Measurements from ENCODE around the gene RABIF. TPM values are rescaled to one million over a fixed set of nuclear protein-coding genes. Genes with fewer than 3 reads are reported as not detected.
A peak's percentile ranks its signal among the peaks of the same experiment; 100 is the strongest.
"Not testable (repeated sequence)": the region's sequence is repeated elsewhere in the genome, so short reads cannot be mapped to it uniquely, and the experiment has no call there.

RABIF gene
- total and polyA plus RNA-seq, 3 experiments from 2014 or later: 13.9 to 22.2 (median 14.0) TPM

DNA sequence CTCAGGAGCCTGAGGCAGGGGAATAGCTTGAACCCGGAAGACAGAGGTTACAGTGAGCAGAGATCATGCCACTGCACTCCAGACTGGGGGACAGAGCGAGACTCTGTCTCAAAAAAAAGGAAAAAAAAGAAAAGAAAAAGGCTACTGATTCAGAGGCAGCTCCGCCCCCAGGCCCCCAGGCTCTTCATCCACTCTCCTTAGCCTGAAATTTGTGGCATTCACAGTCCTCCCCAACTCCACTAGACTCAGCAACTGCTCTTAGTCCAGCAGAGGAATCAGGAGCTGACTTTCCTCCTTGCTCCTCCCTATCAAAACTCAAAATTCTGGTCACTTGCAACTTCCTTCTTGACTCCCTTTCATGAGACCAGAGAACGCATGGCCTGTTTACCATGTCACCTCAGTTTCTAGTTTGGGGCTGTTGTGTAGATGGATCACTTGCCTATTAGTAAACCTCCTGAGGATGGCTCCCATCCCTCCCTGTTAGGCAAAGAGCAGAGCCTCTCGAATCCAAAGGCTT lies 51.1 kb downstream of the RABIF start:
- ChIA-PET CTCF (interaction anchor here (0.6 kb wide), 1 partner anchor 14 kb away, joined by 4 read pairs; no protein-coding TSS in a partner anchor), POLR2A (no interaction called here)
- Histone ChIP-seq H3K4me1 (ENCODE audit: insufficient read depth, low read length) (peaks cover 23% of the 10 kb centered on the region), H3K27ac (ENCODE audit: low read depth, low read length) (no peak overlapping the region), H3K9me3 (ENCODE audit: low read length) (no peaks in the 10 kb centered on the region), H3K4me3 (ENCODE audit: low read length) (no peak overlapping the region), H3K27me3 (ENCODE audit: insufficient read depth, low read length, poor library complexity, severe bottlenecking) (no peaks in the 10 kb centered on the region), H3K36me3 (ENCODE audit: insufficient read depth, low read length) (no peaks in the 10 kb centered on the region)
- Mint-ChIP-seq H3K4me1 (peaks cover 33 to 34% (median 33%) of the 10 kb centered on the region in 3 donors), H3K4me3 (peak overlapping the region in 4 of 7 donors; percentile 19 to 60 (median 35)), H3K27me3 (peaks cover 2 to 9% of the 10 kb centered on the region in 2 donors), H3K36me3 (no peaks in the 10 kb centered on the region), H3K9me3 (no peaks in the 10 kb centered on the region), H3K27ac (peak overlapping the region in 3 of 8 donors; percentile 37 to 50 (median 49))
- DNase-seq: no peak

- peak in 1 of 5 donors; percentile 5 for DNase-seq
- peak overlapping the region in 5 of 7 donors; percentile 12 to 76 (median 55) for H3K4me3 Mint-ChIP-seq
- no peaks in the 10 kb centered on the region for H3K36me3 ChIP-seq (ENCODE audit: insufficient read depth, low read length)
- ChIA-PET POLR2A (no interaction called here), CTCF (interaction anchor here (0.6 kb wide), 1 partner anchor 15 kb away, joined by 4 read pairs; no protein-coding TSS in a partner anchor)
- peak overlapping the region in 7 of 8 donors; percentile 9 to 89 (median 66) for H3K27ac Mint-ChIP-seq
- H3K9me3 Mint-ChIP-seq: no peaks in the 10 kb centered on the region
- H3K27me3 ChIP-seq (ENCODE audit: insufficient read depth, low read length, poor library complexity, severe bottlenecking): no peaks in the 10 kb centered on the region
- H3K9me3 ChIP-seq (ENCODE audit: low read length): no peaks in the 10 kb centered on the region
- no peak overlapping the region for H3K27ac ChIP-seq (ENCODE audit: low read depth, low read length)
- H3K4me3 ChIP-seq (ENCODE audit: low read length): no peak overlapping the region
- H3K4me1 Mint-ChIP-seq: peaks cover 33 to 34% (median 33%) of the 10 kb centered on the region in 3 donors
- peaks cover 23% of the 10 kb centered on the region for H3K4me1 ChIP-seq (ENCODE audit: insufficient read depth, low read length)
- H3K36me3 Mint-ChIP-seq: no peaks in the 10 kb centered on the region
- H3K27me3 Mint-ChIP-seq: peaks cover 2 to 6% of the 10 kb centered on the region in 2 donors
Observed at GRCh38 chr1:202836623-202837403, 52.1 kb downstream of the RABIF start.

DNA sequence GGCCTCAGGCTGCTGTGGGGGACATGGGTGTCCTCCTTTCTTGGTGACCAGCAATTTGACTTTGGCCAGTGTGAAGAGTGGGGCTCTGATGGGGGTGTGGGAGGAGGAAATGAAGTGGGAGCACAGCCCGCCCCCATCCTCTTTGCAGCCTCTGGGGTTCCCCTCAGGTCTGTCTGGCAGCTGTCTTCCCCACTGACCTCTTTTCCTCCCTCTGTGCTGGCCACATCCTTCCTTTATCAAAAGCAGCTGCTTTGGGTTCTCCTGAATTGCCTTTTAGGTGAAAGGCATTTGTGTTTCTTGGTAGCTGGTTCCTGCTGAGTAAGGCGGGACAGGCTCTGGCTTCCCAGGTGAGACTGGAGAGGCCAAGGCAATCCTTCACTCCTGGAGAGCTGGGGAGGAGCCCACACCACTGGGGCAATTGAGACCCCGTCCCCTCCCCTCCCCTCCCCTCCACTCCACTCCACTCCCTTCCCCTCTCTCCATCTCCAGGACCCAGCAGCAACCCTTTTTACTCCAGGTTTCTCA lies 53.3 kb downstream of the RABIF start:
- Mint-ChIP-seq H3K4me1 (peaks cover 33 to 34% (median 33%) of the 10 kb centered on the region in 3 donors), H3K9me3 (no peaks in the 10 kb centered on the region), H3K27ac (peak overlapping the region in 6 of 8 donors; percentile 16 to 90 (median 58)), H3K4me3 (peak overlapping the region in 5 of 7 donors; percentile 36 to 88 (median 49)), H3K27me3 (peaks cover 3% of the 10 kb centered on the region in 2 donors), H3K36me3 (no peaks in the 10 kb centered on the region)
- CTCF ChIA-PET: no interaction called here
- H3K36me3 ChIP-seq (ENCODE audit: insufficient read depth, low read length): no peaks in the 10 kb centered on the region
- no peak overlapping the region for H3K27ac ChIP-seq (ENCODE audit: low read depth, low read length)
- no peaks in the 10 kb centered on the region for H3K27me3 ChIP-seq (ENCODE audit: insufficient read depth, low read length, poor library complexity, severe bottlenecking)
- peaks cover 23% of the 10 kb centered on the region for H3K4me1 ChIP-seq (ENCODE audit: insufficient read depth, low read length)
- peak in 4 of 5 donors; percentile 5 to 47 (median 25) for DNase-seq
- H3K4me3 ChIP-seq (ENCODE audit: low read length): no peak overlapping the region
- H3K9me3 ChIP-seq (ENCODE audit: low read length): no peaks in the 10 kb centered on the region
- POLR2A ChIA-PET: no interaction called here

DNA sequence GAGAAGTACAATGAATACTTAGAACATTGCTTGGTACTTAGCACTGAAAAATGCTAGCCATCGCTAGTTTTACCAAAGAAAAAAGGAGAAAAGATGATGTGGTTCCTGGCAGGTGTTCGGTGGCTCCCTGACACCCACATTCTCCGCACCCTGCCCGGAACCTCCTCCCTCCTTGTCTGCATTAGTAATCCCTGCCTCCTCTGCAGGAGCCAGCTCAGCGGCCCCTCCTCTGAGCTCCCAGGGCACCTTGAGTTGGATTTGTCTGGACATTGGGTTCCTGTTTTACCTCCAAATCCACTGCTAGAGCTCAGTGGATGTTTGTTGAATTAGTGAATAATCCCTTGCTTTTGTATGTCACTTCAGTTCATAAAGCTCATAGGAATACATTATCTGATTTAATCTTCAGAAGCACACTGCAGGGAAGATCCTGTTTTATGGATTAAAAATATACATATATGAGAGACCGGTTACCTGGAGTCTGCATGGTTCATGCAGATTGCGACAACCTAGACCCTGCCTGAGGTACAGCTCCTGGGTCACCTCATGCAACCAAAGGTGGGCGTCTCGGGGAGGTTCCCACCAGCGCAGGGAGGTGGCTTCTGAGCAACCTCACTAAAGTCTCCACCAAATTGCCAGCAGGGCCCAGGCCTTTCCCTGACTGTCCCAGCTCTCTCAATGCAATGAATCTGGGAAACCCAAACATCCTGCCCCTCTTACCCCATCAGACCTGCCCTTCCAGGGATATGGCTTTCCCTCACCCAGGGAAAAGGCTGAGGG lies 54.0 kb downstream of the RABIF start:
- peaks cover 33 to 34% (median 33%) of the 10 kb centered on the region in 3 donors for H3K4me1 Mint-ChIP-seq
- no peaks in the 10 kb centered on the region for H3K9me3 Mint-ChIP-seq
- H3K4me3 Mint-ChIP-seq: peak overlapping the region in 4 of 7 donors; percentile 9 to 72 (median 32)
- CTCF ChIA-PET: no interaction called here
- Histone ChIP-seq H3K4me3 (ENCODE audit: low read length) (no peak overlapping the region), H3K4me1 (ENCODE audit: insufficient read depth, low read length) (peaks cover 23% of the 10 kb centered on the region), H3K9me3 (ENCODE audit: low read length) (no peaks in the 10 kb centered on the region), H3K27me3 (ENCODE audit: insufficient read depth, low read length, poor library complexity, severe bottlenecking) (no peaks in the 10 kb centered on the region), H3K36me3 (ENCODE audit: insufficient read depth, low read length) (no peaks in the 10 kb centered on the region), H3K27ac (ENCODE audit: low read depth, low read length) (no peak overlapping the region)
- POLR2A ChIA-PET: no interaction called here
- peaks cover 3% of the 10 kb centered on the region in 2 donors for H3K27me3 Mint-ChIP-seq
- DNase-seq: no peak
- H3K27ac Mint-ChIP-seq: peak overlapping the region in 6 of 8 donors; percentile 51 to 90 (median 66)
- no peaks in the 10 kb centered on the region for H3K36me3 Mint-ChIP-seq

DNA sequence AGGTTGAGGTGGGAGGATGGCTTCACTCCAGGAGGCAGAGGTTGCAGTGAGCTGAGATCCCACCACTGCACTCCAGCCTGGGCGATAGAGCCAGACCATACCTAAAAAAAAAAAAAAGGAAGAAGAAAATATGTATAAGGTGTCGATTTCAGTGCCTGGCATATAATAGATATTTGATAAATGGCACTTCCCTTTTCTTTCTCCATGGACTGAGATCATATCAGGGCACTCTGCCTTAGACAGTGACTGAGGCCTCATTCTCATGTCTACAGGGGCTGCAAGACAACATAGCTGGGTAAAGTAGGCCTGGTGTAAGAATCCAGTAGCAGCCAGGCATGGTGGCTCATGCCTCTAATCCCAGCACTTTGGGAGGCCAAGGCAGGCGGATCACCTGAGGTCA lies 57.0 kb downstream of the RABIF start:
- no peaks in the 10 kb centered on the region for H3K36me3 ChIP-seq (ENCODE audit: insufficient read depth, low read length)
- H3K27me3 ChIP-seq (ENCODE audit: insufficient read depth, low read length, poor library complexity, severe bottlenecking): no peaks in the 10 kb centered on the region
- H3K27ac ChIP-seq (ENCODE audit: low read depth, low read length): no peak overlapping the region
- DNase-seq: no peak
- Mint-ChIP-seq H3K9me3 (no peaks in the 10 kb centered on the region), H3K36me3 (no peaks in the 10 kb centered on the region), H3K4me1 (peaks cover 24 to 25% (median 24%) of the 10 kb centered on the region in 3 donors), H3K4me3 (no peak overlapping the region), H3K27me3 (peaks cover 0 to 1% of the 10 kb centered on the region in 2 donors), H3K27ac (no peak overlapping the region)
- CTCF ChIA-PET: no interaction called here
- H3K4me1 ChIP-seq (ENCODE audit: insufficient read depth, low read length): peaks cover 18% of the 10 kb centered on the region
- no peak overlapping the region for H3K4me3 ChIP-seq (ENCODE audit: low read length)
- H3K9me3 ChIP-seq (ENCODE audit: low read length): no peaks in the 10 kb centered on the region
- POLR2A ChIA-PET: no interaction called here

- H3K4me1 Mint-ChIP-seq; H3K27me3 ChIP-seq (ENCODE audit: insufficient read depth, low read length, poor library complexity, severe bottlenecking); H3K27me3 Mint-ChIP-seq; H3K27ac ChIP-seq (ENCODE audit: low read depth, low read length); H3K9me3 ChIP-seq (ENCODE audit: low read length); CTCF ChIA-PET; POLR2A ChIA-PET; H3K4me1 ChIP-seq (ENCODE audit: insufficient read depth, low read length); H3K36me3 Mint-ChIP-seq; H3K4me3 ChIP-seq (ENCODE audit: low read length); H3K4me3 Mint-ChIP-seq; H3K27ac Mint-ChIP-seq; H3K36me3 ChIP-seq (ENCODE audit: insufficient read depth, low read length); DNase-seq; H3K9me3 Mint-ChIP-seq: not testable (repeated sequence)
Observed at GRCh38 chr1:202829223-202829622, 59.7 kb downstream of the RABIF start.

All from CD8-positive, alpha-beta memory T cell (primary cell).